ENCODE data around the gene PIP4K2A.

PIP4K2A gene

DNA sequence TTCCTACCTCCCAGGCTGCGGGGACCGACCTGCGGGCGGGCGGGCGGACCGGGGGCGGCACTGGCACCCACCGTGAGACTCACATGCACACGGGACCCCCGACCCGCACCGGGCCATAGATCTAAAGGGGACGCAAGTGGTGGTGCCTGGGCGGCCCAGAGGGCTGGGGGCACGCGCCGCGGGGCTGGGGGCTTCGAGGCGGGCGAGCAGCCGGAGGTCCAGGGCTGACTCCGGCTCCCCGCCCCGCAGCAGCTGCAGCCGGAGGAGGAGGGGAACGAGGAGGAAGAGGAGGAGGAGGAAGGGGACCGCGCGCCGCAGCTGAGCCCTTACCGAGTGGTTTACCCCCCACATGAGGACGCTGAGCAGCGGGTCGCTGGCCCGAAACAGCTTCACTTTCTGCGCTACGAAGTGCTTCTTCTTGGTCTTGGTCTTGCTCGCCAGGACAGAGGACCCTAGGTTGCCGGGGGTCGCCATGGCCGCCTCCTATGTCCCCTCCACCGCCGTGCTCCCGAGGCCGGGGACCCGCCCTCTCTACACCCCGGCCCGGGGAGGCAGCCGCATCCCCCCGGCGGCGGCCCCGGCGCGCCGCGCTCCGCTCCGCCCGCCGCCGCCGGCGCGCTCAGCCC lies 412 bp downstream of the PIP4K2A start:
- H3K36me3 ChIP-seq (ENCODE audit: insufficient read depth, low read length) = no peaks in the 10 kb centered on the region
- no peaks in the 10 kb centered on the region for H3K9me3 ChIP-seq (ENCODE audit: insufficient read depth, low read depth, low read length)
- H3K4me3 ChIP-seq (ENCODE audit: low read length, poor library complexity, severe bottlenecking) = peak overlapping the region; percentile 81
- TF ChIP-seq EZH2phosphoT487 (IDR thresholded peaks at IDR 0.05; ENCODE audit: borderline replicate concordance) (no peak), CTCF (conservative IDR thresholded peaks at IDR 0.05; ENCODE audit: low read length) (no peak)
- H3K27me3 ChIP-seq (ENCODE audit: insufficient read depth, low read length, poor library complexity, severe bottlenecking) = no peaks in the 10 kb centered on the region
- peak overlapping the region; percentile 85 for H3K4me2 ChIP-seq (ENCODE audit: low read depth, low read length, poor library complexity, severe bottlenecking)
- H3K9ac ChIP-seq (ENCODE audit: low read depth, low read length, poor library complexity, severe bottlenecking) = peak overlapping the region; percentile 85
- H3K79me2 ChIP-seq (ENCODE audit: insufficient read depth, low read length) = peaks cover 52% of the 10 kb centered on the region
- H3K9me2 ChIP-seq (replicated peaks; ENCODE audit: low read depth, low read length) = no peaks in the 10 kb centered on the region
- peak overlapping the region; percentile 84 for H2AFZ ChIP-seq (ENCODE audit: low read length)
- peaks cover 41% of the 10 kb centered on the region for H3K4me1 ChIP-seq (ENCODE audit: insufficient read depth, low read length, poor library complexity, severe bottlenecking)
- H4K20me1 ChIP-seq (ENCODE audit: insufficient read depth, low read length, poor library complexity, severe bottlenecking) = peaks cover 50% of the 10 kb centered on the region
- no peaks in the 10 kb centered on the region for H3F3A ChIP-seq (ENCODE audit: low read depth)

- Histone ChIP-seq H3K9me3 (ENCODE audit: insufficient read depth, low read depth, low read length) (no peaks in the 10 kb centered on the region), H3K9ac (ENCODE audit: low read depth, low read length, poor library complexity, severe bottlenecking) (peak overlapping the region; percentile 85), H3K36me3 (ENCODE audit: insufficient read depth, low read length) (no peaks in the 10 kb centered on the region), H2AFZ (ENCODE audit: low read length) (no peak overlapping the region), H3K79me2 (ENCODE audit: insufficient read depth, low read length) (peaks cover 59% of the 10 kb centered on the region), H3K9me2 (replicated peaks; ENCODE audit: low read depth, low read length) (no peaks in the 10 kb centered on the region), H4K20me1 (ENCODE audit: insufficient read depth, low read length, poor library complexity, severe bottlenecking) (peaks cover 57% of the 10 kb centered on the region), H3K4me1 (ENCODE audit: insufficient read depth, low read length, poor library complexity, severe bottlenecking) (peaks cover 45% of the 10 kb centered on the region), H3K27me3 (ENCODE audit: insufficient read depth, low read length, poor library complexity, severe bottlenecking) (no peaks in the 10 kb centered on the region), H3K4me3 (ENCODE audit: low read length, poor library complexity, severe bottlenecking) (peak overlapping the region; percentile 81), H3F3A (ENCODE audit: low read depth) (no peaks in the 10 kb centered on the region), H3K4me2 (ENCODE audit: low read depth, low read length, poor library complexity, severe bottlenecking) (peak overlapping the region; percentile 85)
- TF ChIP-seq CTCF (conservative IDR thresholded peaks at IDR 0.05; ENCODE audit: low read length) (no peak), EZH2phosphoT487 (IDR thresholded peaks at IDR 0.05; ENCODE audit: borderline replicate concordance) (no peak)
Observed at GRCh38 chr10:22712956-22713852, 1.2 kb downstream of the PIP4K2A start.

- no peaks in the 10 kb centered on the region for H3K36me3 ChIP-seq (ENCODE audit: insufficient read depth, low read length)
- peak overlapping the region; percentile 85 for H3K4me2 ChIP-seq (ENCODE audit: low read depth, low read length, poor library complexity, severe bottlenecking)
- H3K9me3 ChIP-seq (ENCODE audit: insufficient read depth, low read depth, low read length) = no peaks in the 10 kb centered on the region
- TF ChIP-seq CTCF (conservative IDR thresholded peaks at IDR 0.05; ENCODE audit: low read length) = no peak
- no peaks in the 10 kb centered on the region for H3F3A ChIP-seq (ENCODE audit: low read depth)
- peaks cover 67% of the 10 kb centered on the region for H3K79me2 ChIP-seq (ENCODE audit: insufficient read depth, low read length)
- no peaks in the 10 kb centered on the region for H3K9me2 ChIP-seq (replicated peaks; ENCODE audit: low read depth, low read length)
- H3K4me1 ChIP-seq (ENCODE audit: insufficient read depth, low read length, poor library complexity, severe bottlenecking) = peaks cover 52% of the 10 kb centered on the region
- H2AFZ ChIP-seq (ENCODE audit: low read length) = no peak overlapping the region
- peak overlapping the region; percentile 85 for H3K9ac ChIP-seq (ENCODE audit: low read depth, low read length, poor library complexity, severe bottlenecking)
- peaks cover 66% of the 10 kb centered on the region for H4K20me1 ChIP-seq (ENCODE audit: insufficient read depth, low read length, poor library complexity, severe bottlenecking)
- H3K4me3 ChIP-seq (ENCODE audit: low read length, poor library complexity, severe bottlenecking) = peak overlapping the region; percentile 81
- H3K27me3 ChIP-seq (ENCODE audit: insufficient read depth, low read length, poor library complexity, severe bottlenecking) = no peaks in the 10 kb centered on the region
Observed at GRCh38 chr10:22712211-22712955, 2.0 kb downstream of the PIP4K2A start.

Data from Loucy (cell line).